WTC11 (cell line): ENCODE data around the gene TEP1. TPM values are rescaled to one million over a fixed set of nuclear protein-coding genes. Genes with fewer than 3 reads are reported as not detected.

ENCODE experiments used
- ETV6 ChIP-seq: sonication (generic); formaldehyde crosslinking; IDR thresholded peaks from 2 replicates; pipeline ENCODE4 v1.8.1; 2022; ENCODE audit warnings: mild to moderate bottlenecking, missing genetic modification reagents
- NFYB ChIP-seq: sonication (generic); formaldehyde crosslinking; conservative IDR thresholded peaks from 2 replicates; pipeline ENCODE4 v1.8.0; 2022; ENCODE audit warnings: low read depth, missing genetic modification reagents
- RORB ChIP-seq: fragments of 250-450 bp; sonication (Bioruptor Pico); IDR thresholded peaks from 2 replicates; pipeline ENCODE4 v1.9.0; 2021; ENCODE audit warnings: mild to moderate bottlenecking
- SMAD3 ChIP-seq: sonication (generic); formaldehyde crosslinking; IDR thresholded peaks from 2 replicates; pipeline ENCODE4 v1.8.0; 2022; ENCODE audit warnings: missing genetic modification reagents, mild to moderate bottlenecking, borderline replicate concordance
- SOX15 ChIP-seq: fragments of 250-450 bp; sonication (Bioruptor Pico); IDR thresholded peaks from 2 replicates; pipeline ENCODE4 v1.9.0; 2021; ENCODE audit warnings: mild to moderate bottlenecking
- TP53 ChIP-seq: sonication (generic); formaldehyde crosslinking; IDR thresholded peaks from 2 replicates; pipeline ENCODE4 v1.8.1; 2023; ENCODE audit warnings: mild to moderate bottlenecking, missing genetic modification reagents
- ZBTB21 ChIP-seq: sonication (generic); formaldehyde crosslinking; IDR thresholded peaks from 2 replicates; pipeline ENCODE4 v1.8.1; 2023; ENCODE audit warnings: mild to moderate bottlenecking, missing genetic modification reagents, borderline replicate concordance
- ZNF263 ChIP-seq: sonication (generic); formaldehyde crosslinking; IDR thresholded peaks from 2 replicates; pipeline ENCODE4 v1.8.1; 2022; ENCODE audit warnings: low read depth, mild to moderate bottlenecking, moderate library complexity, missing genetic modification reagents
- ZNF396 ChIP-seq: fragments of 250-450 bp; sonication (Bioruptor Pico); IDR thresholded peaks from 2 replicates; pipeline ENCODE4 v1.8.0; 2021; ENCODE audit warnings: mild to moderate bottlenecking, moderate library complexity, borderline replicate concordance
- ZNF671 ChIP-seq: fragments of 250-450 bp; sonication (Bioruptor Pico); IDR thresholded peaks from 2 replicates; pipeline ENCODE4 v1.8.0; 2021; ENCODE audit warnings: mild to moderate bottlenecking
- total RNA-seq: library from RNA; stranded (reverse); gene quantifications from 3 replicates; pipeline ENCODE4 v1.2.3, GENCODE V29; 2021
- TF ChIP-seq, protein P1 (sequence below): sonication (generic); formaldehyde crosslinking; IDR thresholded peaks from 2 replicates; pipeline ENCODE4 v1.8.1; 2023; ENCODE audit warnings: mild to moderate bottlenecking, missing genetic modification reagents, borderline replicate concordance
- TF ChIP-seq, protein P2 (sequence below): sonication (generic); formaldehyde crosslinking; IDR thresholded peaks from 2 replicates; pipeline ENCODE4 v1.8.0; 2022; ENCODE audit warnings: mild to moderate bottlenecking, missing genetic modification reagents
- TF ChIP-seq, protein P3 (sequence below): sonication (generic); formaldehyde crosslinking; IDR thresholded peaks from 2 replicates; pipeline ENCODE4 v1.8.1; 2023; ENCODE audit warnings: mild to moderate bottlenecking, moderate library complexity, missing genetic modification reagents
- TF ChIP-seq, protein P4 (sequence below): sonication (generic); formaldehyde crosslinking; IDR thresholded peaks from 2 replicates; pipeline ENCODE4 v1.8.0; 2023; ENCODE audit warnings: missing genetic modification reagents, mild to moderate bottlenecking, borderline replicate concordance
- TF ChIP-seq, protein P5 (sequence below): sonication (generic); formaldehyde crosslinking; IDR thresholded peaks from 2 replicates; pipeline ENCODE4 v1.8.1; 2022; ENCODE audit warnings: low read depth, mild to moderate bottlenecking, moderate library complexity, missing genetic modification reagents, borderline replicate concordance
- TF ChIP-seq, protein P6 (sequence below): sonication (generic); formaldehyde crosslinking; IDR thresholded peaks from 2 replicates; pipeline ENCODE4 v1.8.1; 2022; ENCODE audit warnings: low read depth, missing genetic modification reagents, borderline replicate concordance

TEP1 gene
- total RNA-seq, 1 experiment from 2014 or later: 16.0 TPM

DNA sequence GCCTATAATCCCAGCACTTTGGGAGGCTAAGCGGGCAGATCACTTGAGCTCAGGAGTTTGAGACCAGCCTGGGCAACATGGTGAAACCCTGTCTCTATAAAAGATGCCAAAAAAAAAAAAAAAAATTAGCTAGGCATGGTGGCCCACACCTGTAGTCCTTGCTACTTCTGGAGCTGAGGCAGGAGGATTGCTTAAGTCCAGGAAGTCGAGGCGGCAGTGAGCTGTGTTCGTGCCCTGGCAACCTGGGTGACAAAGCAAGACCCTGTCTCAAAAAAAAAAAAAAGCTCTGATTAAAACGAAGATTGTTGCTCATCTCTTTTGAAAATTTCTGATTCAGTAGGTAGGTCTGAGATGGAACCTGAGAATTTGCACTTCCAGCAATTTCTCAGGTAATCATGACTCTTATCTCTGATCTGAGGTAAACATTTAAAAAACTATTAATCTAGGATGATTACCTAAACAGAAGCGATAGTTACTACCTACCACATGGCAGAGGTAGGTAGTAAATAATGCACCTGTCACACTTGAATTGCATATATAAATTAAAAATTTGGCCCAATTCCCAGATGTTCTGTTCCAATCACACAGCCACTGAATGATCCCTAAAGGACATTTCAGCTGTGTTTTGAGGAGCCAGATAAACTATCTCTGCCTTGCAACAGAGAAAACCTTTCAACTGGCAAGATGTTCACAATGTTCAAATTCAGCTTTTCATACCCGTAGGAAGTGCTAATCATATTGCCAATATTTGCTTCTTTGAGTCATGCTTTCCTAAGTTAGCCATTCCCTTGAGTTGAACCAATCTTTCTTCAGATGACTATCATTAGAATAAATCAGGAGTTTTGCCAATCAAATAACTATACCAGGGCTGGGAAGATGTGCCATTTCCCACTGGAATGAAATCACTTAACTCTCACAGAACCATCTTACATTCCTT is 4.2 kb upstream of the TEP1 start (continued):
- TF ChIP-seq, protein P1, sequence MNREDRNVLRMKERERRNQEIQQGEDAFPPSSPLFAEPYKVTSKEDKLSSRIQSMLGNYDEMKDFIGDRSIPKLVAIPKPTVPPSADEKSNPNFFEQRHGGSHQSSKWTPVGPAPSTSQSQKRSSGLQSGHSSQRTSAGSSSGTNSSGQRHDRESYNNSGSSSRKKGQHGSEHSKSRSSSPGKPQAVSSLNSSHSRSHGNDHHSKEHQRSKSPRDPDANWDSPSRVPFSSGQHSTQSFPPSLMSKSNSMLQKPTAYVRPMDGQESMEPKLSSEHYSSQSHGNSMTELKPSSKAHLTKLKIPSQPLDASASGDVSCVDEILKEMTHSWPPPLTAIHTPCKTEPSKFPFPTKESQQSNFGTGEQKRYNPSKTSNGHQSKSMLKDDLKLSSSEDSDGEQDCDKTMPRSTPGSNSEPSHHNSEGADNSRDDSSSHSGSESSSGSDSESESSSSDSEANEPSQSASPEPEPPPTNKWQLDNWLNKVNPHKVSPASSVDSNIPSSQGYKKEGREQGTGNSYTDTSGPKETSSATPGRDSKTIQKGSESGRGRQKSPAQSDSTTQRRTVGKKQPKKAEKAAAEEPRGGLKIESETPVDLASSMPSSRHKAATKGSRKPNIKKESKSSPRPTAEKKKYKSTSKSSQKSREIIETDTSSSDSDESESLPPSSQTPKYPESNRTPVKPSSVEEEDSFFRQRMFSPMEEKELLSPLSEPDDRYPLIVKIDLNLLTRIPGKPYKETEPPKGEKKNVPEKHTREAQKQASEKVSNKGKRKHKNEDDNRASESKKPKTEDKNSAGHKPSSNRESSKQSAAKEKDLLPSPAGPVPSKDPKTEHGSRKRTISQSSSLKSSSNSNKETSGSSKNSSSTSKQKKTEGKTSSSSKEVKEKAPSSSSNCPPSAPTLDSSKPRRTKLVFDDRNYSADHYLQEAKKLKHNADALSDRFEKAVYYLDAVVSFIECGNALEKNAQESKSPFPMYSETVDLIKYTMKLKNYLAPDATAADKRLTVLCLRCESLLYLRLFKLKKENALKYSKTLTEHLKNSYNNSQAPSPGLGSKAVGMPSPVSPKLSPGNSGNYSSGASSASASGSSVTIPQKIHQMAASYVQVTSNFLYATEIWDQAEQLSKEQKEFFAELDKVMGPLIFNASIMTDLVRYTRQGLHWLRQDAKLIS: no peak
- TF ChIP-seq NFYB (CRISPR knock-in tag) (no peak), ZNF263 (no peak), ZNF671 (CRISPR knock-in tag) (no peak), ZBTB21 (CRISPR knock-in tag) (no peak), TP53 (CRISPR knock-in tag) (no peak), ZNF396 (no peak), ETV6 (no peak), SMAD3 (CRISPR knock-in tag) (no peak), SOX15 (CRISPR knock-in tag) (no peak), RORB (CRISPR knock-in tag) (no peak)
- TF ChIP-seq, protein P2, sequence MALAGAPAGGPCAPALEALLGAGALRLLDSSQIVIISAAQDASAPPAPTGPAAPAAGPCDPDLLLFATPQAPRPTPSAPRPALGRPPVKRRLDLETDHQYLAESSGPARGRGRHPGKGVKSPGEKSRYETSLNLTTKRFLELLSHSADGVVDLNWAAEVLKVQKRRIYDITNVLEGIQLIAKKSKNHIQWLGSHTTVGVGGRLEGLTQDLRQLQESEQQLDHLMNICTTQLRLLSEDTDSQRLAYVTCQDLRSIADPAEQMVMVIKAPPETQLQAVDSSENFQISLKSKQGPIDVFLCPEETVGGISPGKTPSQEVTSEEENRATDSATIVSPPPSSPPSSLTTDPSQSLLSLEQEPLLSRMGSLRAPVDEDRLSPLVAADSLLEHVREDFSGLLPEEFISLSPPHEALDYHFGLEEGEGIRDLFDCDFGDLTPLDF (CRISPR knock-in tag): no peak
- TF ChIP-seq, protein P3, sequence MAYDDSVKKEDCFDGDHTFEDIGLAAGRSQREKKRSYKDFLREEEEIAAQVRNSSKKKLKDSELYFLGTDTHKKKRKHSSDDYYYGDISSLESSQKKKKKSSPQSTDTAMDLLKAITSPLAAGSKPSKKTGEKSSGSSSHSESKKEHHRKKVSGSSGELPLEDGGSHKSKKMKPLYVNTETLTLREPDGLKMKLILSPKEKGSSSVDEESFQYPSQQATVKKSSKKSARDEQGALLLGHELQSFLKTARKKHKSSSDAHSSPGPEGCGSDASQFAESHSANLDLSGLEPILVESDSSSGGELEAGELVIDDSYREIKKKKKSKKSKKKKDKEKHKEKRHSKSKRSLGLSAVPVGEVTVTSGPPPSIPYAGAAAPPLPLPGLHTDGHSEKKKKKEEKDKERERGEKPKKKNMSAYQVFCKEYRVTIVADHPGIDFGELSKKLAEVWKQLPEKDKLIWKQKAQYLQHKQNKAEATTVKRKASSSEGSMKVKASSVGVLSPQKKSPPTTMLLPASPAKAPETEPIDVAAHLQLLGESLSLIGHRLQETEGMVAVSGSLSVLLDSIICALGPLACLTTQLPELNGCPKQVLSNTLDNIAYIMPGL (CRISPR knock-in tag): no peak
- TF ChIP-seq, protein P4, sequence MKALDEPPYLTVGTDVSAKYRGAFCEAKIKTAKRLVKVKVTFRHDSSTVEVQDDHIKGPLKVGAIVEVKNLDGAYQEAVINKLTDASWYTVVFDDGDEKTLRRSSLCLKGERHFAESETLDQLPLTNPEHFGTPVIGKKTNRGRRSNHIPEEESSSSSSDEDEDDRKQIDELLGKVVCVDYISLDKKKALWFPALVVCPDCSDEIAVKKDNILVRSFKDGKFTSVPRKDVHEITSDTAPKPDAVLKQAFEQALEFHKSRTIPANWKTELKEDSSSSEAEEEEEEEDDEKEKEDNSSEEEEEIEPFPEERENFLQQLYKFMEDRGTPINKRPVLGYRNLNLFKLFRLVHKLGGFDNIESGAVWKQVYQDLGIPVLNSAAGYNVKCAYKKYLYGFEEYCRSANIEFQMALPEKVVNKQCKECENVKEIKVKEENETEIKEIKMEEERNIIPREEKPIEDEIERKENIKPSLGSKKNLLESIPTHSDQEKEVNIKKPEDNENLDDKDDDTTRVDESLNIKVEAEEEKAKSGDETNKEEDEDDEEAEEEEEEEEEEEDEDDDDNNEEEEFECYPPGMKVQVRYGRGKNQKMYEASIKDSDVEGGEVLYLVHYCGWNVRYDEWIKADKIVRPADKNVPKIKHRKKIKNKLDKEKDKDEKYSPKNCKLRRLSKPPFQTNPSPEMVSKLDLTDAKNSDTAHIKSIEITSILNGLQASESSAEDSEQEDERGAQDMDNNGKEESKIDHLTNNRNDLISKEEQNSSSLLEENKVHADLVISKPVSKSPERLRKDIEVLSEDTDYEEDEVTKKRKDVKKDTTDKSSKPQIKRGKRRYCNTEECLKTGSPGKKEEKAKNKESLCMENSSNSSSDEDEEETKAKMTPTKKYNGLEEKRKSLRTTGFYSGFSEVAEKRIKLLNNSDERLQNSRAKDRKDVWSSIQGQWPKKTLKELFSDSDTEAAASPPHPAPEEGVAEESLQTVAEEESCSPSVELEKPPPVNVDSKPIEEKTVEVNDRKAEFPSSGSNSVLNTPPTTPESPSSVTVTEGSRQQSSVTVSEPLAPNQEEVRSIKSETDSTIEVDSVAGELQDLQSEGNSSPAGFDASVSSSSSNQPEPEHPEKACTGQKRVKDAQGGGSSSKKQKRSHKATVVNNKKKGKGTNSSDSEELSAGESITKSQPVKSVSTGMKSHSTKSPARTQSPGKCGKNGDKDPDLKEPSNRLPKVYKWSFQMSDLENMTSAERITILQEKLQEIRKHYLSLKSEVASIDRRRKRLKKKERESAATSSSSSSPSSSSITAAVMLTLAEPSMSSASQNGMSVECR (CRISPR knock-in tag): no peak
- TF ChIP-seq, protein P5, sequence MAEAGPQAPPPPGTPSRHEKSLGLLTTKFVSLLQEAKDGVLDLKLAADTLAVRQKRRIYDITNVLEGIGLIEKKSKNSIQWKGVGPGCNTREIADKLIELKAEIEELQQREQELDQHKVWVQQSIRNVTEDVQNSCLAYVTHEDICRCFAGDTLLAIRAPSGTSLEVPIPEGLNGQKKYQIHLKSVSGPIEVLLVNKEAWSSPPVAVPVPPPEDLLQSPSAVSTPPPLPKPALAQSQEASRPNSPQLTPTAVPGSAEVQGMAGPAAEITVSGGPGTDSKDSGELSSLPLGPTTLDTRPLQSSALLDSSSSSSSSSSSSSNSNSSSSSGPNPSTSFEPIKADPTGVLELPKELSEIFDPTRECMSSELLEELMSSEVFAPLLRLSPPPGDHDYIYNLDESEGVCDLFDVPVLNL (CRISPR knock-in tag): no peak
- TF ChIP-seq, protein P6, sequence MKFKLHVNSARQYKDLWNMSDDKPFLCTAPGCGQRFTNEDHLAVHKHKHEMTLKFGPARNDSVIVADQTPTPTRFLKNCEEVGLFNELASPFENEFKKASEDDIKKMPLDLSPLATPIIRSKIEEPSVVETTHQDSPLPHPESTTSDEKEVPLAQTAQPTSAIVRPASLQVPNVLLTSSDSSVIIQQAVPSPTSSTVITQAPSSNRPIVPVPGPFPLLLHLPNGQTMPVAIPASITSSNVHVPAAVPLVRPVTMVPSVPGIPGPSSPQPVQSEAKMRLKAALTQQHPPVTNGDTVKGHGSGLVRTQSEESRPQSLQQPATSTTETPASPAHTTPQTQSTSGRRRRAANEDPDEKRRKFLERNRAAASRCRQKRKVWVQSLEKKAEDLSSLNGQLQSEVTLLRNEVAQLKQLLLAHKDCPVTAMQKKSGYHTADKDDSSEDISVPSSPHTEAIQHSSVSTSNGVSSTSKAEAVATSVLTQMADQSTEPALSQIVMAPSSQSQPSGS (CRISPR knock-in tag): no peak
